K562 (cell line): ENCODE data around the gene DHRS2. TPM values are rescaled to one million over a fixed set of nuclear protein-coding genes. Genes with fewer than 3 reads are reported as not detected.

Experiments used
- ATAC-seq: fragments of 200-7000 bp; cut with Tn5 transposase; 3 replicates; pipeline ENCODE4 v1.9.1; 2020; ENCODE audit warnings: moderate library complexity
- BruUV-seq: library from RNA; stranded (reverse); fragments of 400-500 nt; replicated peaks from 2 replicates; lab custom pipeline; 2021; lab: Mats Ljungman, UMichigan
- CTCF ChIA-PET: fragments of 300-600 bp; formaldehyde crosslinking; extraction: SDS; loops from one replicate; lab custom pipeline; 2021; ENCODE audit warnings: low intra/inter-chr PET ratio; lab: Yijun Ruan, JAX
- POLR2A ChIA-PET: fragments of 300-600, 350-650 bp; sonication (Branson Sonifier 250); formaldehyde crosslinking; extraction: SDS; loops from one replicate; lab custom pipeline; 2021; ENCODE audit warnings: antibody characterized with exemption, inconsistent platforms; lab: Yijun Ruan, JAX
- DNase-seq, 4 experiments: peaks; one replicate each; pipeline versions ENCODE4 v3.0.0 to v3.0.0-alpha.2; 2011 to 2018; ENCODE audit warnings: low spot score in 3 of 4, mixed read lengths in 3 of 4; ENCODE audit errors: extremely low read depth in 1 of 4
- FAIRE-seq: peaks from 2 replicates; lab custom pipeline; 2011; peaks lifted over from hg19 to GRCh38; lab: Jason Lieb, UNC
- H2AFZ ChIP-seq: 2 replicates; pipeline ENCODE4 v1.6.0; 2011; ENCODE audit warnings: low read depth, low read length, control low read depth, inconsistent platforms
- H3K27ac ChIP-seq: fragments of 200-600 bp; 3 replicates; pipeline ENCODE4 v1.8.0; 2011; ENCODE audit warnings: low read depth, mild to moderate bottlenecking, control low read depth, inconsistent platforms, low read length, moderate library complexity, mixed read lengths; ENCODE audit errors: extremely low read depth
- H3K27me3 ChIP-seq, 2 experiments: fragments of 300-600 bp in 1 of 2; 2 replicates in 1 of 2; 3 replicates in 1 of 2; pipeline versions ENCODE4 v1.6.0 to v1.8.0; 2011; ENCODE audit warnings: inconsistent platforms in 2 of 2, low read length in 2 of 2, mild to moderate bottlenecking in 1 of 2, mixed read lengths in 1 of 2, moderate library complexity in 1 of 2; ENCODE audit not compliant: control insufficient read depth in 2 of 2, insufficient read depth in 2 of 2
- H3K36me3 ChIP-seq: fragments of 300-600 bp; 3 replicates; pipeline ENCODE4 v1.8.0; 2011; ENCODE audit warnings: mild to moderate bottlenecking, low read length, inconsistent platforms; ENCODE audit not compliant: control insufficient read depth, insufficient read depth
- H3K4me1 ChIP-seq, 2 experiments: fragments of 200-600 bp in 1 of 2; replicated peaks in 1 of 2; 2 replicates in 1 of 2; 3 replicates in 1 of 2; pipeline versions ENCODE4 v1.5.1 to v1.8.0; 2011; ENCODE audit warnings: inconsistent platforms in 2 of 2, low read length in 2 of 2, mild to moderate bottlenecking in 1 of 2, mixed read lengths in 1 of 2, moderate library complexity in 1 of 2; ENCODE audit not compliant: control insufficient read depth in 2 of 2, insufficient read depth in 2 of 2
- H3K4me2 ChIP-seq: 2 replicates; pipeline ENCODE4 v1.6.1; 2011; ENCODE audit warnings: low read length, control low read depth, inconsistent platforms, mixed read lengths; ENCODE audit not compliant: insufficient read depth
- H3K4me3 ChIP-seq: fragments of 200-600 bp; sonication (generic), shearing (Covaris generic); 2 replicates; pipeline ENCODE4 v1.5.1; 2016; ENCODE audit warnings: control low read depth, inconsistent platforms
- H3K79me2 ChIP-seq: fragments of 200-600 bp; 3 replicates; pipeline ENCODE4 v1.8.0; 2011; ENCODE audit warnings: low read length, inconsistent platforms; ENCODE audit not compliant: control insufficient read depth, insufficient read depth
- H3K9ac ChIP-seq, 2 experiments: 2 replicates each; pipeline versions ENCODE4 v1.6.0 to v1.6.1; 2011; ENCODE audit warnings: low read depth in 2 of 2, low read length in 2 of 2, control low read depth in 1 of 2, inconsistent platforms in 1 of 2, mild to moderate bottlenecking in 1 of 2, mixed read lengths in 1 of 2; ENCODE audit not compliant: insufficient read depth in 1 of 2
- H3K9me1 ChIP-seq: one replicate; pipeline ENCODE4 v1.6.0; 2011; ENCODE audit warnings: inconsistent platforms, mild to moderate bottlenecking, low read length, moderate library complexity; ENCODE audit not compliant: control insufficient read depth, insufficient read depth
- H3K9me3 ChIP-seq: replicated peaks from 2 replicates; pipeline ENCODE4 v1.5.1; 2011; ENCODE audit warnings: low read depth, low read length, inconsistent platforms; ENCODE audit not compliant: control insufficient read depth, insufficient read depth
- H4K20me1 ChIP-seq: replicated peaks from 2 replicates; pipeline ENCODE4 v1.6.1; 2011; ENCODE audit warnings: low read length, inconsistent platforms, mixed read lengths; ENCODE audit not compliant: control insufficient read depth, insufficient read depth
- KDM5B ChIP-seq: fragments of 200-600 bp; sonication (generic); IDR thresholded peaks from 2 replicates; pipeline ENCODE4 v1.6.1; 2012; ENCODE audit warnings: low read depth, mild to moderate bottlenecking, moderate library complexity, low read length, control low read depth, inconsistent platforms; ENCODE audit not compliant: insufficient replicate concordance
- PHTF2 ChIP-seq: fragments of 250-450 bp; sonication (Bioruptor Pico); IDR thresholded peaks from 2 replicates; pipeline ENCODE4 v1.5.0; 2021; ENCODE audit warnings: mild to moderate bottlenecking
- whole genome bisulfite sequencing: fragments of 100-300 bp; shearing (Covaris generic); methylation state at CpG from one replicate; pipeline ENCODE4 v1.1.6; 2016; ENCODE audit warnings: low coverage, mixed read lengths; ENCODE audit not compliant: insufficient coverage; ENCODE audit errors: missing lambda C conversion rate; 5-methylcytosine and 5-hydroxymethylcytosine counted together
- in situ Hi-C: fragments of 300-500 bp; cut with MboI; formaldehyde crosslinking; loops from 4 replicates; pipeline ENCODE4 v1.15.0; 2018; ENCODE audit warnings: inconsistent platforms, mixed read lengths
- intact Hi-C: fragments of 100-400 bp; cut with micrococcal nuclease; formaldehyde crosslinking; loops from 2 replicates; pipeline ENCODE4 v1.14.2; 2022
- polyA plus RNA-seq, 8 experiments: library from polyadenylated mRNA; depleted of rRNA in 4 of 8; stranded (reverse) in 5 of 8; unstranded in 3 of 8; fragments of >200 nt; fragmentation: Nextera tagmentation in 2 of 8; fragmentation: Illumina TruSeq in 1 of 8; extraction: Ambion mirVana in 2 of 8; extraction: Trizol in 1 of 8; gene quantifications; 2 replicates each; pipeline versions ENCODE4 v1.2.1 to v1.2.3, GENCODE V29; 2011 to 2014; ENCODE audit warnings: inconsistent platforms in 1 of 8, missing spikeins in 1 of 8
- total RNA-seq, 7 experiments: library from RNA; depleted of rRNA in 6 of 7; stranded (reverse); fragments of >200 nt in 6 of 7; fragmentation: Illumina TruSeq in 2 of 7; extraction: Trizol in 2 of 7; gene quantifications; 2 replicates each; pipeline versions ENCODE4 v1.2.1 to v1.2.3, GENCODE V29; 2011 to 2021; ENCODE audit warnings: low replicate concordance in 1 of 7
- TF ChIP-seq, protein P1 (sequence below): fragments of 250-450 bp; sonication (Bioruptor Pico); IDR thresholded peaks from 2 replicates; pipeline ENCODE4 v1.8.0; 2021; ENCODE audit warnings: borderline replicate concordance, mild to moderate bottlenecking, moderate library complexity; ENCODE audit not compliant: poor library complexity, severe bottlenecking

Gene DHRS2
- total and polyA plus RNA-seq, 9 of the 15 experiments (the other 6 are each of a cell fraction or from before 2014, with no cell fraction given): 2.9 to 96.8 (median 64.4) TPM

DNA sequence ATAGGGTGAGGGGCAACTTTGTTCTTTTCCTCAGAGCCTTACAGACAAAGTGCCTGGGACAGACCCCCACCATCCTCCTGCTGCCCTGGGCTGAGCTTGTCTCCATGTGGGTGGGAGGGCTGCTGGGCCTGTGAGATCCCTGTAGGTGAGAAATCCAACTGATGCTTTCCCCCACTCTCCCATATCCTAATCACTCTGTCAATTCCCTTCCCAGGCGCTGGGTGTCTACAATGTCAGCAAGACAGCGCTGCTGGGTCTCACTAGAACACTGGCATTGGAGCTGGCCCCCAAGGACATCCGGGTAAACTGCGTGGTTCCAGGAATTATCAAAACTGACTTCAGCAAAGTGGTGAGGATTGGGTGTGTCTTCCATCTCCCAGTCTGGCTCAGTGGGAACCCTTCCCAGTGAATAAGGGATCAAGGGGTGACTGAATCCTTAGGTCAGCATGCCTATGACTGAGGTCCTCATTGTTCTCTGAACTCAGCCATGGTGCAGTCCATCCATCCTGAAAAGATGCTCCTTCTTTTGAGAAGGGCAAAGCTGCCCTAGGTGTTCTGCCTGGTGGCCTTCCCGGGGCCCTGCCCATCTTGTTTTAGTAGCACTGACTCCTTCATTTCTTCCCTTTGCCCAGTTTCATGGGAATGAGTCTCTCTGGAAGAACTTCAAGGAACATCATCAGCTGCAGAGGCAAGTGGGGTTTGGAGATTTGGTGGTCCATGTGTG lies 8.2 kb downstream of the DHRS2 start:
- Histone ChIP-seq H3K9me3 (no peaks in the 10 kb centered on the region), H3K4me3 (no peak overlapping the region), H3K4me2 (no peak overlapping the region), H3K4me1 (peaks cover 9 to 12% of the 10 kb centered on the region in 2 experiments; a peak in 3 of 5 replicates), H2AFZ (no peak overlapping the region), H3K27ac (no peak overlapping the region), H3K9me1 (no peaks in the 10 kb centered on the region), H3K36me3 (no peaks in the 10 kb centered on the region), H3K79me2 (no peaks in the 10 kb centered on the region), H3K9ac (no peak overlapping the region), H4K20me1 (no peaks in the 10 kb centered on the region), H3K27me3 (no peaks in the 10 kb centered on the region; a peak in 1 of 5 replicates)
- FAIRE-seq (no peak), DNase-seq (no peak), ATAC-seq (no peak)
- TF ChIP-seq PHTF2 (CRISPR knock-in tag) (no peak), KDM5B (no peak)
- TF ChIP-seq, protein P1, sequence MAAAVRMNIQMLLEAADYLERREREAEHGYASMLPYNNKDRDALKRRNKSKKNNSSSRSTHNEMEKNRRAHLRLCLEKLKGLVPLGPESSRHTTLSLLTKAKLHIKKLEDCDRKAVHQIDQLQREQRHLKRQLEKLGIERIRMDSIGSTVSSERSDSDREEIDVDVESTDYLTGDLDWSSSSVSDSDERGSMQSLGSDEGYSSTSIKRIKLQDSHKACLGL: no peak
- BruUV-seq: TSS peak; percentile 26
- WGBS: 32% methylated on average over 5 of the region's 5 CpGs
- ChIA-PET POLR2A (interaction anchor here (0.6 kb wide), 1 partner anchor 308 kb away, joined by 3 read pairs; no protein-coding TSS in a partner anchor), CTCF (no interaction called here)
- intact Hi-C loops (no loop called here), in situ Hi-C loops (no loop called here)
